Measurements from ENCODE around the gene MLLT6. TPM values are rescaled to one million over a fixed set of nuclear protein-coding genes. Genes with fewer than 3 reads are reported as not detected.

The MLLT6 gene
- total and polyA plus RNA-seq, 2 of the 4 experiments (the other 2 are of a cell fraction), result 7.2 to 21.2 TPM

GRCh38 chr17:38730526-38731379 lies 25.7 kb downstream of the MLLT6 start (continued):
- TF ChIP-seq, protein P1, sequence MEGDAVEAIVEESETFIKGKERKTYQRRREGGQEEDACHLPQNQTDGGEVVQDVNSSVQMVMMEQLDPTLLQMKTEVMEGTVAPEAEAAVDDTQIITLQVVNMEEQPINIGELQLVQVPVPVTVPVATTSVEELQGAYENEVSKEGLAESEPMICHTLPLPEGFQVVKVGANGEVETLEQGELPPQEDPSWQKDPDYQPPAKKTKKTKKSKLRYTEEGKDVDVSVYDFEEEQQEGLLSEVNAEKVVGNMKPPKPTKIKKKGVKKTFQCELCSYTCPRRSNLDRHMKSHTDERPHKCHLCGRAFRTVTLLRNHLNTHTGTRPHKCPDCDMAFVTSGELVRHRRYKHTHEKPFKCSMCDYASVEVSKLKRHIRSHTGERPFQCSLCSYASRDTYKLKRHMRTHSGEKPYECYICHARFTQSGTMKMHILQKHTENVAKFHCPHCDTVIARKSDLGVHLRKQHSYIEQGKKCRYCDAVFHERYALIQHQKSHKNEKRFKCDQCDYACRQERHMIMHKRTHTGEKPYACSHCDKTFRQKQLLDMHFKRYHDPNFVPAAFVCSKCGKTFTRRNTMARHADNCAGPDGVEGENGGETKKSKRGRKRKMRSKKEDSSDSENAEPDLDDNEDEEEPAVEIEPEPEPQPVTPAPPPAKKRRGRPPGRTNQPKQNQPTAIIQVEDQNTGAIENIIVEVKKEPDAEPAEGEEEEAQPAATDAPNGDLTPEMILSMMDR (conservative IDR thresholded peaks at IDR 0.05; ENCODE audit: low read depth, low read length), result no peak
